ENCODE data around the gene PIBF1. TPM values are rescaled to one million over a fixed set of nuclear protein-coding genes. Genes with fewer than 3 reads are reported as not detected.

Gene PIBF1
- total RNA-seq, 2 donors from 2014 or later = 19.9 to 24.9 TPM

DNA sequence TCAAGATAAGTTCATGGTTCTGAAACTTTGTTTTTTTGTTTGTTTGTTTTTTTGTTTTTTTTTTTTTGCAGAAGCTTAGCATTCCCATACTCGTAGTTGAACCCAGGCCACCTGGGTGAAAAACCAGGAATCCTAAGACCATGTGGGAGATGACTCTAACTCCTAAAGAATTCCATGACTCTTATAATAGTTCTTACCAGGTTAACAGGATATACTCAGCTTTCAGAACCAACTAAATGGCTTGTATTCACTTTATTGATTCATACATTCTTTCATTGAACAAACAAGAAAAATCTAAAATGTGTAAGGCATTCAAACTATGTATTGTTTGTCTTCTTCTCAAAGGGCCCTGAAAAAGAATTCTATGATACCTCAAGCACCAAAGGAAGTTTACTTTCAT, 236.4 kb downstream of the PIBF1 start:
- whole genome bisulfite sequencing = 84% methylated on average over 1 of the region's 1 CpG
- no peak for DNase-seq (ENCODE audit: low spot score)
- no peaks in the 10 kb centered on the region for H3K4me1 ChIP-seq (replicated peaks)
- H3K27ac ChIP-seq = no peak overlapping the region
- intact Hi-C loops (cut with DNase I) = no loop called here
- no peak overlapping the region for H3K4me3 ChIP-seq
- no peak for TF ChIP-seq POLR2A (IDR thresholded peaks at IDR 0.05)
- TF ChIP-seq, protein P1, sequence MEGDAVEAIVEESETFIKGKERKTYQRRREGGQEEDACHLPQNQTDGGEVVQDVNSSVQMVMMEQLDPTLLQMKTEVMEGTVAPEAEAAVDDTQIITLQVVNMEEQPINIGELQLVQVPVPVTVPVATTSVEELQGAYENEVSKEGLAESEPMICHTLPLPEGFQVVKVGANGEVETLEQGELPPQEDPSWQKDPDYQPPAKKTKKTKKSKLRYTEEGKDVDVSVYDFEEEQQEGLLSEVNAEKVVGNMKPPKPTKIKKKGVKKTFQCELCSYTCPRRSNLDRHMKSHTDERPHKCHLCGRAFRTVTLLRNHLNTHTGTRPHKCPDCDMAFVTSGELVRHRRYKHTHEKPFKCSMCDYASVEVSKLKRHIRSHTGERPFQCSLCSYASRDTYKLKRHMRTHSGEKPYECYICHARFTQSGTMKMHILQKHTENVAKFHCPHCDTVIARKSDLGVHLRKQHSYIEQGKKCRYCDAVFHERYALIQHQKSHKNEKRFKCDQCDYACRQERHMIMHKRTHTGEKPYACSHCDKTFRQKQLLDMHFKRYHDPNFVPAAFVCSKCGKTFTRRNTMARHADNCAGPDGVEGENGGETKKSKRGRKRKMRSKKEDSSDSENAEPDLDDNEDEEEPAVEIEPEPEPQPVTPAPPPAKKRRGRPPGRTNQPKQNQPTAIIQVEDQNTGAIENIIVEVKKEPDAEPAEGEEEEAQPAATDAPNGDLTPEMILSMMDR (IDR thresholded peaks at IDR 0.05) = no peak
- TF ChIP-seq POLR2AphosphoS5 (IDR thresholded peaks at IDR 0.05) = no peak
- H3K36me3 ChIP-seq = no peaks in the 10 kb centered on the region
- no peaks in the 10 kb centered on the region for H3K27me3 ChIP-seq (replicated peaks; ENCODE audit: insufficient read depth)
- no peaks in the 10 kb centered on the region for H3K9me3 ChIP-seq

GRCh38 chr13:73025217-73026012, 243.5 kb downstream of the PIBF1 start:
- Histone ChIP-seq H3K36me3 (no peaks in the 10 kb centered on the region), H3K27me3 (replicated peaks; ENCODE audit: insufficient read depth) (no peaks in the 10 kb centered on the region), H3K4me3 (no peak overlapping the region), H3K9me3 (no peaks in the 10 kb centered on the region), H3K27ac (no peak overlapping the region), H3K4me1 (replicated peaks) (no peaks in the 10 kb centered on the region)
- DNase-seq (ENCODE audit: low spot score) = no peak
- 87% methylated on average over 5 of the region's 5 CpGs for WGBS
- intact Hi-C loops (cut with DNase I) = no loop called here
- TF ChIP-seq POLR2AphosphoS5 (IDR thresholded peaks at IDR 0.05) (no peak), POLR2A (IDR thresholded peaks at IDR 0.05) (no peak)
- TF ChIP-seq, protein P1 (IDR thresholded peaks at IDR 0.05) = no peak

- H3K27me3 ChIP-seq (replicated peaks; ENCODE audit: insufficient read depth) = no peaks in the 10 kb centered on the region
- TF ChIP-seq, protein P1 (IDR thresholded peaks at IDR 0.05) = no peak
- TF ChIP-seq POLR2AphosphoS5 (IDR thresholded peaks at IDR 0.05) = no peak
- no peak for TF ChIP-seq POLR2A (IDR thresholded peaks at IDR 0.05)
- H3K9me3 ChIP-seq = no peaks in the 10 kb centered on the region
- H3K27ac ChIP-seq = no peak overlapping the region
- intact Hi-C loops (cut with DNase I) = no loop called here
- 97% methylated on average over 2 of the region's 2 CpGs for WGBS
- DNase-seq (ENCODE audit: low spot score) = no peak
- H3K4me3 ChIP-seq = no peak overlapping the region
- no peaks in the 10 kb centered on the region for H3K4me1 ChIP-seq (replicated peaks)
- H3K36me3 ChIP-seq = no peaks in the 10 kb centered on the region
These were observed 253.0 kb downstream of the PIBF1 start for GRCh38 chr13:73034901-73035300.

DNA sequence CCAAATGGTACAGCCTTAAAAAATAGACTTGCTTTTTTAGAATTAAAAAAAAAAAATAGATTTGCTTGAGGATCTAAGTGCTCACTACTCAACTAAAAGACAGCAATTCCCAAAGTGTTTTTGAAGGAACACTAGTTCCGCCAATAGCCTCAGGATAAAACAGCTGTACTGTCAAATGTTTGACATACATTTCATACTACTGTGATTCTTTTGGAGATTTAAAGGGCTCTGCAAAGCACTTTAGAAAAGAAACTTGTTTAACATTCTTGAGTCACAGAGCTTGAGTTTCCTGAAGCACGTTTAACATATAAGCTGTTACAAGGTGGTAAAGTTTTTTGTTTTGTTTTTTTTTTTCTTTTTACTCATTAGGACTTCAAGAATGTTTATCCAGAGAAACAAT, 253.7 kb downstream of the PIBF1 start:
- no peak for DNase-seq (ENCODE audit: low spot score)
- 53% methylated on average over 2 of the region's 2 CpGs for WGBS
- no peak overlapping the region for H3K4me3 ChIP-seq
- no peaks in the 10 kb centered on the region for H3K36me3 ChIP-seq
- intact Hi-C loops (cut with DNase I) = no loop called here
- H3K27me3 ChIP-seq (replicated peaks; ENCODE audit: insufficient read depth) = no peaks in the 10 kb centered on the region
- no peak overlapping the region for H3K27ac ChIP-seq
- H3K9me3 ChIP-seq = no peaks in the 10 kb centered on the region
- no peak for TF ChIP-seq POLR2AphosphoS5 (IDR thresholded peaks at IDR 0.05)
- H3K4me1 ChIP-seq (replicated peaks) = no peaks in the 10 kb centered on the region

DNA sequence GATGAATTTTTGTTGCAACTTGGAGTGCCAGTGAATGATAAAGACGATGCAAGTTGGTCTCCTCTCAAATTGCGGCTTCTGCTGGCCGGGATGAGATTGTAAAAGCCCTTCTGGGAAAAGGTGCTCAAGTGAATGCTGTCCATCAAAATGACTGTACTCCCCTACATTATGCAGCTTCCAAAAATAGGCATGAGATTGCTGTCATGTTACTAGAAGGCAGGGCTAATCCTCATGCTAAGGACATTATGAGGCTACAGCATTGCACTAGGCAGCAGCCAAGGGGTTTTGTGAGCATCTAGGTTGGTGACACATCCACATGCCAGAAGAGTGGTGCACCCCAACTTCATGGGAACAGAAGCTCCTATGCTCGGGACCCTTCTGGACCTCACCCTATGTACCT, 254.6 kb downstream of the PIBF1 start:
- TF ChIP-seq POLR2A (IDR thresholded peaks at IDR 0.05) (no peak), POLR2AphosphoS5 (IDR thresholded peaks at IDR 0.05) (no peak)
- TF ChIP-seq, protein P1 (IDR thresholded peaks at IDR 0.05) = no peak
- Histone ChIP-seq H3K36me3 (no peaks in the 10 kb centered on the region), H3K9me3 (no peaks in the 10 kb centered on the region), H3K4me1 (replicated peaks) (no peaks in the 10 kb centered on the region), H3K4me3 (no peak overlapping the region), H3K27ac (no peak overlapping the region), H3K27me3 (replicated peaks; ENCODE audit: insufficient read depth) (no peaks in the 10 kb centered on the region)
- WGBS = 96% methylated on average over 4 of the region's 4 CpGs
- DNase-seq (ENCODE audit: low spot score) = no peak
- intact Hi-C loops (cut with DNase I) = no loop called here
